Large intestine (tissue), 3 donors: ENCODE measurements around the gene HSPB8. TPM values are rescaled to one million over a fixed set of nuclear protein-coding genes. Genes with fewer than 3 reads are reported as not detected.

Experiments
- DNase-seq, 2 donors: peaks; one replicate each; pipeline versions ENCODE4 v3.0.0 to v3.0.0-alpha.2; 2013
- H3K27ac ChIP-seq: one replicate; pipeline ENCODE4 v1.5.1; 2013; ENCODE audit warnings: low read length
- H3K27me3 ChIP-seq: 2 replicates; pipeline ENCODE4 v1.6.1; 2013; ENCODE audit warnings: low read length; ENCODE audit not compliant: control insufficient read depth, insufficient read depth
- H3K36me3 ChIP-seq: 2 replicates; pipeline ENCODE4 v1.6.1; 2013; ENCODE audit warnings: low read length; ENCODE audit not compliant: control insufficient read depth, insufficient read depth
- H3K4me1 ChIP-seq: one replicate; pipeline ENCODE4 v1.6.1; 2013; ENCODE audit warnings: low read length; ENCODE audit not compliant: control insufficient read depth, insufficient read depth
- H3K4me3 ChIP-seq: one replicate; pipeline ENCODE4 v1.5.1; 2013; ENCODE audit warnings: low read length
- H3K9me3 ChIP-seq: one replicate; pipeline ENCODE4 v1.6.1; 2013; ENCODE audit warnings: mild to moderate bottlenecking, low read depth, low read length, moderate library complexity; ENCODE audit not compliant: control insufficient read depth
- WGBS: methylation state at CpG from one replicate; pipeline ENCODE4 v1.1.5; 2013; ENCODE audit warnings: low lambda C conversion rate; ENCODE audit not compliant: insufficient coverage; 5-methylcytosine and 5-hydroxymethylcytosine counted together
- polyA plus RNA-seq: library from polyadenylated mRNA; unstranded; fragments of 120-200 nt; gene quantifications from one replicate; pipeline ENCODE4 v1.2.1, GENCODE V29; 2013

HSPB8 gene
- polyA plus RNA-seq, 1 donor, result 8.4 TPM

- no peaks in the 10 kb centered on the region for H3K36me3 ChIP-seq
Measured at GRCh38 chr12:119168721-119169120, 10.0 kb upstream of the HSPB8 start.

DNA sequence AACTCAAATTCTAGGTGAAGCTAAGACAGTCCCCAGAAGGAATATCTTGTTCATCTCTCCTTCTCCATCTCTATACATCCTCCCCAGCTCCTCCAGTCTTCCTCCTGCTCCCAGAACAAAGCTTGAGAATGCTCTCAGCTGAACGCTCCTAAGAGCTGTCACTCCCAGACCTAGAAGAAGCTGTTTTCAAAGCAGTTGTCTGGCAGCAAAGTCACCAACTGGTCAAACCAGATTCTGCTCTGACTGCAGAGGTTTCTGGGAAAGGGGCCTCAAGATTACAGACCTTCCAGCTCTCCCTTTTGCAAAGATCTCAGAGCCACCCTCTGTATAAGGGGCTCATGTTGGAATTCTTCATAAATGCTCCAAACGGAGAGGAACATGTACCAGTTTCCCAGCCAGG lies 9.6 kb upstream of the HSPB8 start:
- H3K27me3 ChIP-seq, result no peaks in the 10 kb centered on the region
- WGBS, result 0% methylated on average over 1 of the region's 2 CpGs
- H3K4me3 ChIP-seq, result no peak overlapping the region
- no peaks in the 10 kb centered on the region for H3K36me3 ChIP-seq
- no peak overlapping the region for H3K27ac ChIP-seq
- no peaks in the 10 kb centered on the region for H3K4me1 ChIP-seq
- no peak for DNase-seq
- no peaks in the 10 kb centered on the region for H3K9me3 ChIP-seq

More at GRCh38 chr12:119168721-119169120, 10.0 kb upstream of the HSPB8 start:
- Histone ChIP-seq H3K27ac (no peak overlapping the region), H3K4me1 (no peaks in the 10 kb centered on the region), H3K9me3 (no peaks in the 10 kb centered on the region), H3K27me3 (no peaks in the 10 kb centered on the region), H3K4me3 (no peak overlapping the region)
- no peak for DNase-seq
- 80% methylated on average over 1 of the region's 3 CpGs for WGBS

GRCh38 chr12:119171291-119171690 lies 7.4 kb upstream of the HSPB8 start:
- no CpG with 5 or more reads among the region's 5 CpGs for WGBS
- Histone ChIP-seq H3K36me3 (no peaks in the 10 kb centered on the region), H3K4me3 (no peak overlapping the region), H3K27me3 (peaks cover 4% of the 10 kb centered on the region), H3K4me1 (no peaks in the 10 kb centered on the region), H3K27ac (no peak overlapping the region), H3K9me3 (no peaks in the 10 kb centered on the region)
- no peak for DNase-seq

GRCh38 chr12:119171691-119172425 lies 6.9 kb upstream of the HSPB8 start:
- H3K9me3 ChIP-seq, result no peaks in the 10 kb centered on the region
- no peaks in the 10 kb centered on the region for H3K36me3 ChIP-seq
- H3K4me3 ChIP-seq, result no peak overlapping the region
- no peaks in the 10 kb centered on the region for H3K4me1 ChIP-seq
- no peak overlapping the region for H3K27ac ChIP-seq
- no peak for DNase-seq
- 78% methylated on average over 5 of the region's 15 CpGs for WGBS
- H3K27me3 ChIP-seq, result peaks cover 7% of the 10 kb centered on the region

DNA sequence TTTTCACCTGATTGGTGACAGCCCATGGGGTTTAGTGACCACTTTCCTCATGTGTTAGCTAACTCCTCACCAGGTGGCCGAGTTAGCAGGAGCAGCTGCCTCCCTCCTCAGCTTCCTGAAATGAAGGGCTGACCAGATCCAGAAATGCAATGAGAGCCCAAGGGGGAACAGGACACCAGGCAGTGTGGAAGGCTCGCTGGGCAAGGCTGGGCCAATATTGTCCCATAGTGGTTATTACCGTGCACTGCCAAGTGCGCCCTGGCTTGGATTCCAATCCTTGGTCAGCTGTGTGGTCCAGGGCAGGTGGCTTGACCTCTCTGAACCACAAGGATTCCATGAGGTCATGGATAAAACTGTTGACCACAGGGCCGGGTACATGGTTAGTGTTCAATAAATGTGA lies 3.6 kb upstream of the HSPB8 start:
- DNase-seq, result no peak
- no peak overlapping the region for H3K4me3 ChIP-seq
- no peaks in the 10 kb centered on the region for H3K36me3 ChIP-seq
- peaks cover 3% of the 10 kb centered on the region for H3K9me3 ChIP-seq
- no peak overlapping the region for H3K27ac ChIP-seq
- H3K4me1 ChIP-seq, result no peaks in the 10 kb centered on the region
- no CpG with 5 or more reads among the region's 5 CpGs for WGBS
- peaks cover 24% of the 10 kb centered on the region for H3K27me3 ChIP-seq

DNA sequence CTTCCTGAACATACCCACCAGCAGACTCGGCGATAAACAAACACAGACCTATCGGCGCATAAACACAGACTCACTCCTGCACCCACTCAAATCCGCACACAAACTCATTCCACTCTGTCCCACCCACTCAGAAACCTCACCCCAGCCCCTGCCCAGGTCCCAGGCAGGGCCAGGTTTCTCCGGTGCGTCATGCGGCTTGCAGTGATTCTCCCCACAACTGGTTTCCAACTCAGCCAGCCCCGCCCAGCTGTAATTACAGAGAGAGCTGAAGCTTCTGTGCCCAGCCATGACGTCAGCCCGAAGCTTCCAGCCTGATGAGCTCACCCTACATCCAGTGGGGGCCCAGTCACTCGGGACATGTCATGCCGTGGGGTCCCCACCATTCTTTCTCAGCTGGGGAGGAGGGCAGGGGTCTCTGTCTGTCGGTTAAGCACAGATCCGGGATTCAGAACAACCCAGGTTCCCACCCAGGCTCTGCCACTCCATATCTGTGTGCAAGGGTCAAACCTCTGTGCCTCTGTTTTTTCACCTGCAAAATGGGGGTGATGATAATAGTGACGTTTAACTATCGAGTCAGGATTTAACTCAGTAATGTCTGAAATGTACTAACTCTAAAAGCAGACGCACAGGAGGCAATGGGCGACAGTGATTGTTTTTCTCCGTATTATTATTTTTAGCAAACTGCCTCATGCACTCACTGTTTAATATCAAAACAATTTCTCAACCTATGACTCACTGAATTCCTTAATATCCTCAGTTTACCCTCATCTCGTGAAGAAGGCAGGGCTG lies 2.3 kb upstream of the HSPB8 start:
- Histone ChIP-seq H3K36me3 (no peaks in the 10 kb centered on the region), H3K9me3 (peaks cover 3% of the 10 kb centered on the region), H3K27ac (no peak overlapping the region), H3K27me3 (peaks cover 24% of the 10 kb centered on the region), H3K4me1 (no peaks in the 10 kb centered on the region), H3K4me3 (no peak overlapping the region)
- DNase-seq, result peak; percentile 60 to 64
- no CpG with 5 or more reads among the region's 21 CpGs for WGBS

GRCh38 chr12:119177056-119177325 lies 1.7 kb upstream of the HSPB8 start:
- Histone ChIP-seq H3K36me3 (no peaks in the 10 kb centered on the region), H3K4me1 (no peaks in the 10 kb centered on the region), H3K9me3 (peaks cover 3% of the 10 kb centered on the region), H3K27ac (no peak overlapping the region), H3K27me3 (peaks cover 24% of the 10 kb centered on the region), H3K4me3 (no peak overlapping the region)
- WGBS, result no CpG with 5 or more reads among the region's 4 CpGs
- DNase-seq, result no peak

DNA sequence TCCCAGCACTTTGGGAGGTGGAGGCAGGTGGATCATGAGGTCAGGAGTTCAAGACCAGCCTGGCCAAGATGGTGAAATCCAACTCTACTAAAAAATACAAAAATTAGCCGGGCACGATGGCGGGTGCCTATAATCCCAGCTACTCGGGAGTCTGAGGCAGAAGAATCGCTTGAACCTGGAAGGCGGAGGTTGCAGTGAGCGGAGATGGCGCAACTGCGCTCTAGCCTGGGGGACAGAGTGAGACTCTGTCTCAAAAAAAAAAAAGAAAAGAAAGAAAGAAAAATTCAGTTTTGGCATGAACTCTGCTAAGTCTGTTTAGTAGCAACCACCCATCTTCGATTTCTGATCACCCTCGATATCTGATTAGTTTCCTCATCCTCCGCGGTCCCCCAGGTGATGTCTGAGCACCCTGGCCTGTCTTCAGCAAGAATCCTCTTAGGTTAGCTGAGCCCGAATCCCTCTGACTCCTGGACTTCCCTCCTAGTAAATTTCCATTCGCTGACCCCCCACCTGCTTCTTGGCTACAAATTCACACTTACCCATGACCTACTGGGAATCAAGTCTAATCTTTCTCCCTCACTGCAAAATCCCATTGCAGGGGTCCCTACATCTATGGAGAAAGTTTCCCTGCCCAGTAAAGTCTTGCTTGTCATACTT lies 879 bp upstream of the HSPB8 start:
- DNase-seq, result no peak
- Histone ChIP-seq H3K27me3 (peaks cover 24% of the 10 kb centered on the region), H3K4me1 (no peaks in the 10 kb centered on the region), H3K36me3 (no peaks in the 10 kb centered on the region), H3K27ac (no peak overlapping the region), H3K4me3 (no peak overlapping the region), H3K9me3 (peaks cover 3% of the 10 kb centered on the region)
- WGBS, result 100% methylated on average over 4 of the region's 15 CpGs

DNA sequence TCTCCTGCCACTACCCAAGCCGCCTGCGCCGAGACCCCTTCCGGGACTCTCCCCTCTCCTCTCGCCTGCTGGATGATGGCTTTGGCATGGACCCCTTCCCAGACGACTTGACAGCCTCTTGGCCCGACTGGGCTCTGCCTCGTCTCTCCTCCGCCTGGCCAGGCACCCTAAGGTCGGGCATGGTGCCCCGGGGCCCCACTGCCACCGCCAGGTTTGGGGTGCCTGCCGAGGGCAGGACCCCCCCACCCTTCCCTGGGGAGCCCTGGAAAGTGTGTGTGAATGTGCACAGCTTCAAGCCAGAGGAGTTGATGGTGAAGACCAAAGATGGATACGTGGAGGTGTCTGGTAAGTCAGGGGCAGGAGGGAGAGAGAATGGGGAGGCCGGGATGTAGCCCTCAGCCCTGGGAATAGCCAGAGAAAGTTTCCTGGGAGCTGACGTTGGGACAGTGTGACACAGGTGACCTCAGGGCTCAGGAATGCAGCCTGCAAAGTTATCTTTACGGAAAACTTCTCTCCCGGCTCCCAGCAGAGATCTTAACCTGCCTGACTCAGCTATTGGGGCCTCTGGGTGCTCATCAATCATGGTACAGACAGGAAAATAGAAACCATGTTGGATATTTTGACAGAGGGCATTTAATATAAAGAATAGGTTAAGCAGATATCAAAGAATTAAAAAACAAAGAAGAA lies 747 bp downstream of the HSPB8 start:
- no peak overlapping the region for H3K27ac ChIP-seq
- H3K27me3 ChIP-seq, result peaks cover 24% of the 10 kb centered on the region
- no peaks in the 10 kb centered on the region for H3K4me1 ChIP-seq
- DNase-seq, result no peak
- H3K9me3 ChIP-seq, result peaks cover 3% of the 10 kb centered on the region
- WGBS, result 42% methylated on average over 3 of the region's 18 CpGs
- peak overlapping the region; percentile 30 for H3K4me3 ChIP-seq
- H3K36me3 ChIP-seq, result no peaks in the 10 kb centered on the region

DNA sequence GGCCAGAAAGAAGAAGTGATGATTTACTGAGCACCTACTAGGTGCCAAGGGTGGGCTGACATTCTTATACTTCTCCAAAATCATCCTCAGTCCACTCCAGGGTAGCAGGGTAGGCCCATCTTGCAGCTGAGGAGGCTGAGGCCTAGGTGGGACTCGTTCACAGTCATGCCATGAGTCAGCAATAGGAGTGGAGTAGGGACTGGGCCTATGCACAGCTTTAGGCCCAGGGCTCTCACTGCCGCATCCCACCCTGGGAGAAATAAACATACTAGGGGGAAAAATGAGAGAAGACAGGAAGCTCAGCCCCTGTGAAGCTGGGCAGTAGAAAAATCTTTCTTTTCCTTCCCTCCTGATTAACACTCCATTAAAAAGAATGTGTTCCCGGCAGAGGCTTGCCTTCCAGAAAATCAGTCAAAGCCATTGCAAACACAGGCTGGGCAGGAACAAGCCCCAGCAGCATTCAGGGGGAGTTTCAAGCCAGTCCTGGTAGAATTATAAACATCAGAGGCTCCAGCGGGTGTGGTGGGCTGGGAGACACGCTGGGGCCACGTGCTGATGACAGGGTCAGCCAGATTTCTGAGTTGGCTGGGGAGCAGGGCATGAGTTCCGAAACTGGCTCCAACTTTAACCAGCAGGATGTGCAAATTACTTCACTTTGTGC lies 1.8 kb downstream of the HSPB8 start:
- no peak for DNase-seq
- Histone ChIP-seq H3K9me3 (peaks cover 3% of the 10 kb centered on the region), H3K27ac (peak overlapping the region; percentile 39), H3K27me3 (peaks cover 24% of the 10 kb centered on the region), H3K4me1 (no peaks in the 10 kb centered on the region), H3K4me3 (peak overlapping the region; percentile 30), H3K36me3 (no peaks in the 10 kb centered on the region)
- WGBS, result no CpG with 5 or more reads among the region's 7 CpGs
